ENCODE data around the gene FOXB1. TPM values are rescaled to one million over a fixed set of nuclear protein-coding genes. Genes with fewer than 3 reads are reported as not detected.

FOXB1 gene
- total RNA-seq, 1 experiment from 2014 or later: 2.7 TPM

GRCh38 chr15:59998305-59998949 lies 5.7 kb upstream of the FOXB1 start:
- Histone ChIP-seq H3K27me3 (ENCODE audit: insufficient read depth, low read depth) (no peaks in the 10 kb centered on the region), H3K27ac (no peak overlapping the region), H3K9me2 (ENCODE audit: insufficient read depth) (no peaks in the 10 kb centered on the region), H2AFZ (no peak overlapping the region), H3K4me3 (no peak overlapping the region), H3K36me3 (ENCODE audit: low read depth) (no peaks in the 10 kb centered on the region), H3K4me2 (no peak overlapping the region), H3F3A (ENCODE audit: insufficient read depth, low read depth) (no peaks in the 10 kb centered on the region), H3K9me3 (ENCODE audit: insufficient read depth, low read depth) (no peaks in the 10 kb centered on the region), H3K4me1 (replicated peaks; ENCODE audit: insufficient read depth) (no peaks in the 10 kb centered on the region), H3K79me2 (ENCODE audit: low read depth) (no peaks in the 10 kb centered on the region; the same call in 1 of the 2 replicates), H4K20me1 (ENCODE audit: insufficient read depth) (no peaks in the 10 kb centered on the region)
- CTCF ChIA-PET: interaction anchor here (0.7 to 1.1 kb wide), 2 partner anchors 81 to 138 kb away, joined by 7 to 16 read pairs; no protein-coding TSS in a partner anchor
- TF ChIP-seq EZH2 (IDR thresholded peaks at IDR 0.05; ENCODE audit: low read depth) (no peak), CTCF (conservative IDR thresholded peaks at IDR 0.05) (no peak)
- POLR2A ChIA-PET (ENCODE audit: unreplicated experiment): interaction anchor here (0.5 kb wide), 2 partner anchors 137 to 235 kb away, joined by 3 to 29 read pairs; no protein-coding TSS in a partner anchor
- intact Hi-C loops (cut with micrococcal nuclease; ENCODE audit: unreplicated experiment): loop anchor here (5.0 kb wide), 1 partner anchor 329 kb away; no protein-coding TSS in a partner anchor
- BruUV-seq (replicated peaks): no TSS peak
- no peak for DNase-seq

- no peaks in the 10 kb centered on the region for H3K9me2 ChIP-seq (ENCODE audit: insufficient read depth)
- BruUV-seq (replicated peaks): no TSS peak
- peaks cover 2% of the 10 kb centered on the region; the same call in 1 of the 2 replicates for H3K79me2 ChIP-seq (ENCODE audit: low read depth)
- intact Hi-C loops (cut with micrococcal nuclease; ENCODE audit: unreplicated experiment): loop anchor here (5.0 kb wide), 1 partner anchor 328 kb away; no protein-coding TSS in a partner anchor
- H3F3A ChIP-seq (ENCODE audit: insufficient read depth, low read depth): no peaks in the 10 kb centered on the region
- no peaks in the 10 kb centered on the region for H4K20me1 ChIP-seq (ENCODE audit: insufficient read depth)
- no peak for TF ChIP-seq EZH2 (IDR thresholded peaks at IDR 0.05; ENCODE audit: low read depth)
- no peak for TF ChIP-seq CTCF (conservative IDR thresholded peaks at IDR 0.05)
- CTCF ChIA-PET: no interaction called here
- H3K4me1 ChIP-seq (replicated peaks; ENCODE audit: insufficient read depth): no peaks in the 10 kb centered on the region
- H3K27ac ChIP-seq: no peak overlapping the region
- no peak overlapping the region for H2AFZ ChIP-seq
- no peaks in the 10 kb centered on the region for H3K9me3 ChIP-seq (ENCODE audit: insufficient read depth, low read depth)
- no peak for DNase-seq
- H3K36me3 ChIP-seq (ENCODE audit: low read depth): no peaks in the 10 kb centered on the region
- no peak overlapping the region for H3K4me3 ChIP-seq
- no peaks in the 10 kb centered on the region for H3K27me3 ChIP-seq (ENCODE audit: insufficient read depth, low read depth)
- POLR2A ChIA-PET (ENCODE audit: unreplicated experiment): interaction anchor here (0.5 kb wide), 1 partner anchor 137 kb away, joined by 3 read pairs; no protein-coding TSS in a partner anchor
- H3K4me2 ChIP-seq: no peak overlapping the region
Measured at GRCh38 chr15:59998950-59999611, 5.0 kb upstream of the FOXB1 start.

- ChIA-PET CTCF (no interaction called here), POLR2A (ENCODE audit: unreplicated experiment) (no interaction called here)
- intact Hi-C loops (cut with micrococcal nuclease; ENCODE audit: unreplicated experiment): loop anchor here (5.0 to 10.0 kb wide), 2 partner anchors 275 to 328 kb away; no protein-coding TSS in a partner anchor
Measured at GRCh38 chr15:59999612-60000112, 4.4 kb upstream of the FOXB1 start.

More at GRCh38 chr15:59999612-60000112, 4.4 kb upstream of the FOXB1 start:
- Histone ChIP-seq H3K36me3 (ENCODE audit: low read depth) (no peaks in the 10 kb centered on the region), H3K27ac (no peak overlapping the region), H3K4me1 (replicated peaks; ENCODE audit: insufficient read depth) (no peaks in the 10 kb centered on the region), H3K9me2 (ENCODE audit: insufficient read depth) (no peaks in the 10 kb centered on the region), H3K9me3 (ENCODE audit: insufficient read depth, low read depth) (no peaks in the 10 kb centered on the region), H3K4me3 (no peak overlapping the region), H3K27me3 (ENCODE audit: insufficient read depth, low read depth) (no peaks in the 10 kb centered on the region), H3K79me2 (ENCODE audit: low read depth) (peaks cover 5% of the 10 kb centered on the region), H3K4me2 (no peak overlapping the region), H2AFZ (no peak overlapping the region), H3F3A (ENCODE audit: insufficient read depth, low read depth) (no peaks in the 10 kb centered on the region), H4K20me1 (ENCODE audit: insufficient read depth) (no peaks in the 10 kb centered on the region)
- TF ChIP-seq EZH2 (IDR thresholded peaks at IDR 0.05; ENCODE audit: low read depth) (no peak), CTCF (conservative IDR thresholded peaks at IDR 0.05) (no peak)
- no TSS peak for BruUV-seq (replicated peaks)
- DNase-seq: no peak
